ENCODE measurements around the gene GLIS1.

GLIS1 gene

GRCh38 chr1:53736290-53736689, 2.7 kb downstream of the GLIS1 start:
- DNase-seq (ENCODE audit: low spot score): peak; percentile 61

GRCh38 chr1:53735681-53736080, 3.3 kb downstream of the GLIS1 start:
- FAIRE-seq (no peak), DNase-seq (ENCODE audit: low spot score) (no peak)

More at GRCh38 chr1:53736290-53736689, 2.7 kb downstream of the GLIS1 start:
- FAIRE-seq: peak; percentile 78

- FAIRE-seq (no peak), DNase-seq (ENCODE audit: low spot score) (no peak)
Observed at GRCh38 chr1:53735261-53735660, 3.7 kb downstream of the GLIS1 start.

GRCh38 chr1:53734650-53735211, 4.2 kb downstream of the GLIS1 start:
- DNase-seq (ENCODE audit: low spot score) (peak; percentile 64), FAIRE-seq (peak; percentile 82)

- DNase-seq (ENCODE audit: low spot score): peak; percentile 81
- FAIRE-seq: peak; percentile 92
Observed at GRCh38 chr1:53733975-53734649, 4.9 kb downstream of the GLIS1 start.

GRCh38 chr1:53733447-53733931, 5.5 kb downstream of the GLIS1 start:
- no peak for FAIRE-seq
- DNase-seq (ENCODE audit: low spot score): no peak

- FAIRE-seq (peak; percentile 88), DNase-seq (ENCODE audit: low spot score) (peak; percentile 65)
Observed at GRCh38 chr1:53732912-53733317, 6.0 kb downstream of the GLIS1 start.

- DNase-seq (ENCODE audit: low spot score) (no peak), FAIRE-seq (no peak)
Observed at GRCh38 chr1:53732409-53732808, 6.6 kb downstream of the GLIS1 start.

GRCh38 chr1:53731779-53732305, 7.1 kb downstream of the GLIS1 start:
- FAIRE-seq: peak; percentile 88
- peak; percentile 73 for DNase-seq (ENCODE audit: low spot score)

- DNase-seq (ENCODE audit: low spot score) (no peak), FAIRE-seq (no peak)
Observed at GRCh38 chr1:53731043-53731600, 7.8 kb downstream of the GLIS1 start.

GRCh38 chr1:53730224-53730865, 8.6 kb downstream of the GLIS1 start:
- DNase-seq (ENCODE audit: low spot score): no peak
- FAIRE-seq: peak; percentile 64

GRCh38 chr1:53729456-53730223, 9.3 kb downstream of the GLIS1 start:
- no peak for DNase-seq (ENCODE audit: low spot score)
- peak; percentile 82 for FAIRE-seq

- FAIRE-seq: no peak
- DNase-seq (ENCODE audit: low spot score): no peak
Observed at GRCh38 chr1:53728702-53729455, 10.1 kb downstream of the GLIS1 start.

- DNase-seq (ENCODE audit: low spot score) (no peak), FAIRE-seq (no peak)
Observed at GRCh38 chr1:53728196-53728595, 10.8 kb downstream of the GLIS1 start.

GRCh38 chr1:53727461-53728092, 11.4 kb downstream of the GLIS1 start:
- DNase-seq (ENCODE audit: low spot score): no peak
- FAIRE-seq: no peak

- no peak for FAIRE-seq
- no peak for DNase-seq (ENCODE audit: low spot score)
Observed at GRCh38 chr1:53726009-53726600, 12.9 kb downstream of the GLIS1 start.

GRCh38 chr1:53725238-53725689, 13.7 kb downstream of the GLIS1 start:
- FAIRE-seq: no peak
- peak; percentile 54 for DNase-seq (ENCODE audit: low spot score)

GRCh38 chr1:53722025-53722424, 16.9 kb downstream of the GLIS1 start:
- DNase-seq (ENCODE audit: low spot score) (no peak), FAIRE-seq (no peak)

GRCh38 chr1:53721088-53721487, 17.9 kb downstream of the GLIS1 start:
- DNase-seq (ENCODE audit: low spot score) (no peak), FAIRE-seq (no peak)
